HepG2 (cell line): ENCODE results near the gene LLGL2. TPM values are rescaled to one million over a fixed set of nuclear protein-coding genes. Genes with fewer than 3 reads are reported as not detected.

Experiments
- ATM ChIP-seq: fragments of 450-650 bp; IDR thresholded peaks from 2 replicates; pipeline ENCODE4 v1.7.1; 2017; ENCODE audit warnings: mild to moderate bottlenecking, borderline replicate concordance
- GFI1 ChIP-seq: sonication (generic); formaldehyde crosslinking; IDR thresholded peaks from 2 replicates; pipeline ENCODE4 v1.5.0; 2020; ENCODE audit warnings: missing genetic modification reagents, mild to moderate bottlenecking, borderline replicate concordance
- GLI4 ChIP-seq: sonication (generic); formaldehyde crosslinking; IDR thresholded peaks from 2 replicates; pipeline ENCODE4 v1.5.1; 2020; ENCODE audit warnings: missing genetic modification reagents, mild to moderate bottlenecking, moderate library complexity, borderline replicate concordance
- IRX3 ChIP-seq: sonication (generic); formaldehyde crosslinking; IDR thresholded peaks from 2 replicates; pipeline ENCODE4 v1.8.1; 2023; ENCODE audit warnings: mild to moderate bottlenecking, low read depth, missing genetic modification reagents, borderline replicate concordance
- KAT8 ChIP-seq: IDR thresholded peaks from 2 replicates; pipeline ENCODE4 v1.6.1; 2016; ENCODE audit warnings: missing genetic modification reagents, missing compliant biosample characterization
- MIER3 ChIP-seq: IDR thresholded peaks from 2 replicates; pipeline ENCODE4 v1.6.1; 2016; ENCODE audit warnings: missing compliant biosample characterization, borderline replicate concordance
- SMARCE1 ChIP-seq: fragments of 450-650 bp; IDR thresholded peaks from 2 replicates; pipeline ENCODE4 v1.6.1; 2017; ENCODE audit warnings: borderline replicate concordance
- ZNF292 ChIP-seq: sonication (generic); formaldehyde crosslinking; IDR thresholded peaks from 2 replicates; pipeline ENCODE4 v1.8.1; 2022; ENCODE audit warnings: mild to moderate bottlenecking, low read depth, missing genetic modification reagents, borderline replicate concordance
- ZNF33B ChIP-seq: sonication (generic); formaldehyde crosslinking; IDR thresholded peaks from 2 replicates; pipeline ENCODE4 v1.5.1; 2020; ENCODE audit warnings: mild to moderate bottlenecking, missing genetic modification reagents
- ZNF644 ChIP-seq: IDR thresholded peaks from 2 replicates; pipeline ENCODE4 v1.6.1; 2016; ENCODE audit warnings: low read depth
- ZNF709 ChIP-seq: sonication (generic); formaldehyde crosslinking; IDR thresholded peaks from 2 replicates; pipeline ENCODE4 v1.5.0; 2020; ENCODE audit warnings: mild to moderate bottlenecking, missing genetic modification reagents
- ZNF720 ChIP-seq: sonication (generic); formaldehyde crosslinking; IDR thresholded peaks from 2 replicates; pipeline ENCODE4 v1.4.0; 2020; ENCODE audit warnings: missing genetic modification reagents
- polyA plus RNA-seq, 8 experiments: library from polyadenylated mRNA; depleted of rRNA in 3 of 8; stranded (reverse) in 7 of 8; unstranded in 1 of 8; fragments of >200 nt; fragmentation: Illumina TruSeq in 4 of 8; extraction: Trizol in 4 of 8; gene quantifications; 2 replicates each; pipeline versions ENCODE4 v1.2.1 to v1.2.3, GENCODE V29; 2011 to 2016; ENCODE audit warnings: low read depth in 4 of 8, missing spikeins in 1 of 8, mixed read lengths in 1 of 8; ENCODE audit not compliant: insufficient read depth in 1 of 8
- total RNA-seq, 5 experiments: library from RNA; depleted of rRNA; stranded (reverse); fragments of >200 nt; fragmentation: Illumina TruSeq; extraction: Trizol; gene quantifications; 2 replicates each; pipeline ENCODE4 v1.2.3, GENCODE V29; 2016; ENCODE audit warnings: low read depth in 1 of 5
- TF ChIP-seq, protein P1 (sequence below): fragments of 450-650 bp; IDR thresholded peaks from 2 replicates; pipeline ENCODE4 v1.6.1; 2017; ENCODE audit warnings: mild to moderate bottlenecking
- TF ChIP-seq, protein P2 (sequence below): sonication (generic); formaldehyde crosslinking; IDR thresholded peaks from 2 replicates; pipeline ENCODE4 v1.4.0; 2020; ENCODE audit warnings: missing genetic modification reagents
- TF ChIP-seq, protein P3 (sequence below): IDR thresholded peaks from 2 replicates; pipeline ENCODE4 v1.6.1; 2016; ENCODE audit warnings: low read depth, borderline replicate concordance
- TF ChIP-seq, protein P4 (sequence below): sonication (generic); formaldehyde crosslinking; IDR thresholded peaks from 2 replicates; pipeline ENCODE4 v1.9.0; 2021; ENCODE audit warnings: missing genetic modification reagents, borderline replicate concordance
- TF ChIP-seq, protein P5 (sequence below): IDR thresholded peaks from 2 replicates; pipeline ENCODE4 v1.6.1; 2016; ENCODE audit warnings: missing biosample characterization, missing genetic modification reagents, low read depth
- TF ChIP-seq, protein P6 (sequence below): sonication (generic); formaldehyde crosslinking; IDR thresholded peaks from 2 replicates; pipeline ENCODE4 v1.4.0; 2020; ENCODE audit warnings: low read depth, missing genetic modification reagents

LLGL2 gene
- total and polyA plus RNA-seq, 2 of the 13 experiments (the other 11 are each of a cell fraction or from before 2014, with no cell fraction given) = 83.0 to 86.7 TPM

DNA sequence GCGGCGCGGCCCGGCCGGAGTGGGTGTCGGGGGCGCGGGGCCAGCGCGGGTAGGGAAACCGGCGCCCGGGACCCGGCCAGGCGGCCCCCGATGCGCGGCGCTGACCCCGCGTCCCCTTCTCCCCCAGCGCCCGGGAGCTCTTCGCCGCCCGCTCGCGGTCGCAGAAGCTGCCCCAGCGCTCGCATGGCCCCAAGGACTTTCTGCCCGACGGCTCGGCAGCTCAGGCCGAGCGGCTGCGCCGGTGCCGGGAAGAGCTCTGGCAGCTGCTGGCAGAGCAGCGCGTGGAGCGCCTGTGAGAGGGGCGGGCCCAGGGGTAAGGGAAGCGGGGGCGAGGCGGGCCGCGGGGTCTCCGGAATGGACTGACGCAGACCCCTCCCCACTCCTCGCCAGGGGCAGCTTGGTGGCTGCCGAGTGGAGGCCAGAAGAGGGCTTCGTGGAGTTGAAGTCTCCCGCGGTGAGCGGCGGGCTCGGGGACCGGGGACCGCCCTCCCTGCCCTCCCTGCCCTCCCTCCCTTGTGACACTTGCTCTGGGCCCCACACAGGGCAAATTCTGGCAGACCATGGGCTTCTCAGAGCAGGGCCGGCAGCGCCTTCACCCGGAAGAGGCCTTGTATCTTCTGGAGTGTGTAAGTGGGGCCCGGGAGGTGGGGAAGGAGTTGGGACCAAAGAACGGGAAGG is 8.7 kb upstream of the LLGL2 start (continued):
- TF ChIP-seq, protein P1, sequence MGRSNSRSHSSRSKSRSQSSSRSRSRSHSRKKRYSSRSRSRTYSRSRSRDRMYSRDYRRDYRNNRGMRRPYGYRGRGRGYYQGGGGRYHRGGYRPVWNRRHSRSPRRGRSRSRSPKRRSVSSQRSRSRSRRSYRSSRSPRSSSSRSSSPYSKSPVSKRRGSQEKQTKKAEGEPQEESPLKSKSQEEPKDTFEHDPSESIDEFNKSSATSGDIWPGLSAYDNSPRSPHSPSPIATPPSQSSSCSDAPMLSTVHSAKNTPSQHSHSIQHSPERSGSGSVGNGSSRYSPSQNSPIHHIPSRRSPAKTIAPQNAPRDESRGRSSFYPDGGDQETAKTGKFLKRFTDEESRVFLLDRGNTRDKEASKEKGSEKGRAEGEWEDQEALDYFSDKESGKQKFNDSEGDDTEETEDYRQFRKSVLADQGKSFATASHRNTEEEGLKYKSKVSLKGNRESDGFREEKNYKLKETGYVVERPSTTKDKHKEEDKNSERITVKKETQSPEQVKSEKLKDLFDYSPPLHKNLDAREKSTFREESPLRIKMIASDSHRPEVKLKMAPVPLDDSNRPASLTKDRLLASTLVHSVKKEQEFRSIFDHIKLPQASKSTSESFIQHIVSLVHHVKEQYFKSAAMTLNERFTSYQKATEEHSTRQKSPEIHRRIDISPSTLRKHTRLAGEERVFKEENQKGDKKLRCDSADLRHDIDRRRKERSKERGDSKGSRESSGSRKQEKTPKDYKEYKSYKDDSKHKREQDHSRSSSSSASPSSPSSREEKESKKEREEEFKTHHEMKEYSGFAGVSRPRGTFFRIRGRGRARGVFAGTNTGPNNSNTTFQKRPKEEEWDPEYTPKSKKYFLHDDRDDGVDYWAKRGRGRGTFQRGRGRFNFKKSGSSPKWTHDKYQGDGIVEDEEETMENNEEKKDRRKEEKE = no peak
- TF ChIP-seq, protein P2, sequence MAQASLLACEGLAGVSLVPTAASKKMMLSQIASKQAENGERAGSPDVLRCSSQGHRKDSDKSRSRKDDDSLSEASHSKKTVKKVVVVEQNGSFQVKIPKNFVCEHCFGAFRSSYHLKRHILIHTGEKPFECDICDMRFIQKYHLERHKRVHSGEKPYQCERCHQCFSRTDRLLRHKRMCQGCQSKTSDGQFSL (CRISPR knock-in tag) = no peak
- TF ChIP-seq GLI4 (CRISPR knock-in tag) (no peak), KAT8 (0 out of 2 replicates have a peak, but pooled peaks have one; percentile 20), ZNF720 (no peak), ATM (no peak), ZNF709 (CRISPR knock-in tag) (0 out of 2 replicates have a peak, but pooled peaks have one; percentile 2), ZNF33B (0 out of 2 replicates have a peak, but pooled peaks have one; percentile 43), ZNF292 (CRISPR knock-in tag) (0 out of 2 replicates have a peak, but pooled peaks have one; percentile 22), ZNF644 (CRISPR knock-in tag) (no peak), SMARCE1 (no peak), MIER3 (CRISPR knock-in tag) (peak; percentile 12; the same call in 1 of the 2 replicates), IRX3 (CRISPR knock-in tag) (no peak), GFI1 (CRISPR knock-in tag) (0 out of 2 replicates have a peak, but pooled peaks have one; percentile 50)
- TF ChIP-seq, protein P3, sequence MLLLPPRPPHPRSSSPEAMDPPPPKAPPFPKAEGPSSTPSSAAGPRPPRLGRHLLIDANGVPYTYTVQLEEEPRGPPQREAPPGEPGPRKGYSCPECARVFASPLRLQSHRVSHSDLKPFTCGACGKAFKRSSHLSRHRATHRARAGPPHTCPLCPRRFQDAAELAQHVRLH (CRISPR knock-in tag) = no peak
- TF ChIP-seq, protein P4, sequence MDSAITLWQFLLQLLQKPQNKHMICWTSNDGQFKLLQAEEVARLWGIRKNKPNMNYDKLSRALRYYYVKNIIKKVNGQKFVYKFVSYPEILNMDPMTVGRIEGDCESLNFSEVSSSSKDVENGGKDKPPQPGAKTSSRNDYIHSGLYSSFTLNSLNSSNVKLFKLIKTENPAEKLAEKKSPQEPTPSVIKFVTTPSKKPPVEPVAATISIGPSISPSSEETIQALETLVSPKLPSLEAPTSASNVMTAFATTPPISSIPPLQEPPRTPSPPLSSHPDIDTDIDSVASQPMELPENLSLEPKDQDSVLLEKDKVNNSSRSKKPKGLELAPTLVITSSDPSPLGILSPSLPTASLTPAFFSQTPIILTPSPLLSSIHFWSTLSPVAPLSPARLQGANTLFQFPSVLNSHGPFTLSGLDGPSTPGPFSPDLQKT (CRISPR knock-in tag) = no peak
- TF ChIP-seq, protein P5, sequence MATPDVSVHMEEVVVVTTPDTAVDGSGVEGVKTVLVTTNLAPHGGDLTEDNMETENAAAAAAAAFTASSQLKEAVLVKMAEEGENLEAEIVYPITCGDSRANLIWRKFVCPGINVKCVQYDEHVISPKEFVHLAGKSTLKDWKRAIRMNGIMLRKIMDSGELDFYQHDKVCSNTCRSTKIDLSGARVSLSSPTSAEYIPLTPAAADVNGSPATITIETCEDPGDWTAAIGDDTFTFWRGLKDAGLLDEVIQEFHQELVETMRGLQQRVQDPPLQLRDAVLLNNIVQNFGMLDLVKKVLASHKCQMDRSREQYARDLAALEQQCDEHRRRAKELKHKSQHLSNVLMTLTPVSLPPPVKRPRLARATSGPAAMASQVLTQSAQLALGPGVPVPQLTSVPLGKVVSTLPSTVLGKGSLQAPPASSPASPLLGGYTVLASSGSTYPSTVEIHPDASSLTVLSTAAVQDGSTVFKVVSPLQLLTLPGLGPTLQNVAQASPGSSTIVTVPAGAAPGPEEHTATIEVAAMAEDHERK (CRISPR knock-in tag) = no peak
- TF ChIP-seq, protein P6, sequence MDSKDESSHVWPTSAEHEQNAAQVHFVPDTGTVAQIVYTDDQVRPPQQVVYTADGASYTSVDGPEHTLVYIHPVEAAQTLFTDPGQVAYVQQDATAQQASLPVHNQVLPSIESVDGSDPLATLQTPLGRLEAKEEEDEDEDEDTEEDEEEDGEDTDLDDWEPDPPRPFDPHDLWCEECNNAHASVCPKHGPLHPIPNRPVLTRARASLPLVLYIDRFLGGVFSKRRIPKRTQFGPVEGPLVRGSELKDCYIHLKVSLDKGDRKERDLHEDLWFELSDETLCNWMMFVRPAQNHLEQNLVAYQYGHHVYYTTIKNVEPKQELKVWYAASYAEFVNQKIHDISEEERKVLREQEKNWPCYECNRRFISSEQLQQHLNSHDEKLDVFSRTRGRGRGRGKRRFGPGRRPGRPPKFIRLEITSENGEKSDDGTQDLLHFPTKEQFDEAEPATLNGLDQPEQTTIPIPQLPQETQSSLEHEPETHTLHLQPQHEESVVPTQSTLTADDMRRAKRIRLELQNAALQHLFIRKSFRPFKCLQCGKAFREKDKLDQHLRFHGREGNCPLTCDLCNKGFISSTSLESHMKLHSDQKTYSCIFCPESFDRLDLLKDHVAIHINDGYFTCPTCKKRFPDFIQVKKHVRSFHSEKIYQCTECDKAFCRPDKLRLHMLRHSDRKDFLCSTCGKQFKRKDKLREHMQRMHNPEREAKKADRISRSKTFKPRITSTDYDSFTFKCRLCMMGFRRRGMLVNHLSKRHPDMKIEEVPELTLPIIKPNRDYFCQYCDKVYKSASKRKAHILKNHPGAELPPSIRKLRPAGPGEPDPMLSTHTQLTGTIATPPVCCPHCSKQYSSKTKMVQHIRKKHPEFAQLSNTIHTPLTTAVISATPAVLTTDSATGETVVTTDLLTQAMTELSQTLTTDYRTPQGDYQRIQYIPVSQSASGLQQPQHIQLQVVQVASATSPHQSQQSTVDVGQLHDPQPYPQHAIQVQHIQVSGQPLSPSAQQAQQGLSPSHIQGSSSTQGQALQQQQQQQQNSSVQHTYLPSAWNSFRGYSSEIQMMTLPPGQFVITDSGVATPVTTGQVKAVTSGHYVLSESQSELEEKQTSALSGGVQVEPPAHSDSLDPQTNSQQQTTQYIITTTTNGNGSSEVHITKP (CRISPR knock-in tag) = 0 out of 2 replicates have a peak, but pooled peaks have one; percentile 37
